Endothelial cell of umbilical vein (primary cell): ENCODE results near the gene TMEM126A. TPM values are rescaled to one million over a fixed set of nuclear protein-coding genes. Genes with fewer than 3 reads are reported as not detected.

Source experiments
- BruUV-seq: library from RNA; stranded (reverse); fragments of 400-500 nt; replicated peaks from 2 replicates; lab custom pipeline; 2021; lab: Mats Ljungman, UMichigan
- CTCF ChIA-PET: fragments of 300-600, 350-600 bp; sonication (Branson Sonifier 250); formaldehyde crosslinking; loops from one replicate; lab custom pipeline; 2021; ENCODE audit warnings: antibody characterized with exemption, inconsistent platforms; lab: Charles Lee
- POLR2A ChIA-PET: fragments of 300-600, 350-600 bp; sonication (Branson Sonifier 250); formaldehyde crosslinking; loops from one replicate; lab custom pipeline; 2021; ENCODE audit warnings: antibody characterized with exemption, inconsistent platforms; lab: Charles Lee
- DNase-seq: peaks from one replicate; pipeline ENCODE4 v3.0.0-alpha.2; 2011; ENCODE audit warnings: low read depth, low spot score
- FAIRE-seq: peaks from 2 replicates; lab custom pipeline; 2011; peaks lifted over from hg19 to GRCh38; lab: Jason Lieb, UNC
- H2AFZ ChIP-seq: 2 replicates; pipeline ENCODE4 v1.6.0; 2012; ENCODE audit warnings: low read depth, low read length, control low read depth, inconsistent platforms
- H3K27ac ChIP-seq: 2 replicates; pipeline ENCODE4 v1.5.1; 2011; ENCODE audit warnings: low read depth, mild to moderate bottlenecking, control low read depth, low read length, moderate library complexity; ENCODE audit not compliant: insufficient read depth
- H3K27me3 ChIP-seq, 2 experiments: 2 replicates each; pipeline versions ENCODE4 v1.6.0 to v1.6.1; 2011; ENCODE audit warnings: low read length in 2 of 2, mixed read lengths in 1 of 2; ENCODE audit not compliant: control insufficient read depth in 2 of 2, insufficient read depth in 2 of 2
- H3K36me3 ChIP-seq, 2 experiments: 2 replicates in 1 of 2; 3 replicates in 1 of 2; pipeline ENCODE4 v1.5.1; 2011; ENCODE audit warnings: low read length in 2 of 2, mild to moderate bottlenecking in 1 of 2, moderate library complexity in 1 of 2; ENCODE audit not compliant: control insufficient read depth in 2 of 2, insufficient read depth in 2 of 2; ENCODE audit errors: extremely low read depth in 1 of 2
- H3K4me1 ChIP-seq: 3 replicates; pipeline ENCODE4 v1.5.1; 2011; ENCODE audit warnings: mild to moderate bottlenecking, low read length; ENCODE audit not compliant: control insufficient read depth, insufficient read depth; ENCODE audit errors: extremely low read depth
- H3K4me2 ChIP-seq: 2 replicates; pipeline ENCODE4 v1.6.1; 2011; ENCODE audit warnings: low read length, control low read depth, mixed read lengths; ENCODE audit not compliant: insufficient read depth
- H3K4me3 ChIP-seq, 3 experiments: fragments of 200-600 bp in 1 of 3; sonication (generic), shearing (Covaris generic) in 1 of 3; replicated peaks in 1 of 3; 2 replicates each; pipeline ENCODE4 v1.5.1; 2011 to 2016; ENCODE audit warnings: control low read depth in 3 of 3, low read length in 3 of 3, mild to moderate bottlenecking in 2 of 3, inconsistent platforms in 1 of 3, low read depth in 1 of 3, moderate library complexity in 1 of 3; ENCODE audit not compliant: insufficient read depth in 1 of 3
- H3K79me2 ChIP-seq: 2 replicates; pipeline ENCODE4 v1.6.0; 2012; ENCODE audit warnings: low read length, inconsistent platforms; ENCODE audit not compliant: control insufficient read depth, insufficient read depth
- H3K9ac ChIP-seq: replicated peaks from 2 replicates; pipeline ENCODE3; 2011; ENCODE audit warnings: low read length, control low read depth; ENCODE audit not compliant: insufficient read depth; ENCODE audit errors: extremely low read depth
- H3K9me1 ChIP-seq: replicated peaks from 3 replicates; pipeline ENCODE4 v1.6.0; 2011; ENCODE audit warnings: mild to moderate bottlenecking, low read length; ENCODE audit not compliant: control insufficient read depth, insufficient read depth; ENCODE audit errors: extremely low read depth
- H3K9me3 ChIP-seq: replicated peaks from 2 replicates; pipeline ENCODE4 v1.5.1; 2012; ENCODE audit warnings: low read length, inconsistent platforms; ENCODE audit not compliant: control insufficient read depth, insufficient read depth
- H4K20me1 ChIP-seq: replicated peaks from 2 replicates; pipeline ENCODE3; 2011; ENCODE audit warnings: mild to moderate bottlenecking, low read length; ENCODE audit not compliant: control insufficient read depth, insufficient read depth; ENCODE audit errors: extremely low read depth
- CTCF ChIP-seq, 2 donors: IDR thresholded peaks; 1 replicate in 1 of 2; 2 replicates in 1 of 2; pipeline ENCODE4 v1.5.1; 2011; ENCODE audit warnings: low read length in 2 of 2, mild to moderate bottlenecking in 2 of 2, moderate library complexity in 2 of 2, control low read depth in 1 of 2, inconsistent platforms in 1 of 2, low read depth in 1 of 2; ENCODE audit not compliant: insufficient read depth in 1 of 2; ENCODE audit errors: extremely low read depth in 1 of 2
- EZH2 ChIP-seq: IDR thresholded peaks from 2 replicates; pipeline ENCODE4 v1.6.1; 2012; ENCODE audit warnings: borderline replicate concordance, low read depth, mild to moderate bottlenecking, moderate library complexity, low read length, inconsistent platforms; ENCODE audit not compliant: severe bottlenecking
- FOS ChIP-seq: IDR thresholded peaks from 2 replicates; pipeline ENCODE4 v1.6.1; 2011; ENCODE audit warnings: mild to moderate bottlenecking, low read length, moderate library complexity, borderline replicate concordance; ENCODE audit not compliant: insufficient read depth
- GATA2 ChIP-seq: IDR thresholded peaks from 2 replicates; pipeline ENCODE4 v1.7.0; 2011; ENCODE audit warnings: low read depth, mild to moderate bottlenecking, moderate library complexity, mixed read lengths, low read length; ENCODE audit not compliant: insufficient read length, insufficient read depth
- JUN ChIP-seq: IDR thresholded peaks from 2 replicates; pipeline ENCODE4 v1.6.1; 2011; ENCODE audit warnings: borderline replicate concordance, low read depth; ENCODE audit not compliant: insufficient read length, insufficient read depth
- MAX ChIP-seq: IDR thresholded peaks from 2 replicates; pipeline ENCODE4 v1.6.1; 2011; ENCODE audit not compliant: insufficient read depth, insufficient read length
- MYC ChIP-seq: IDR thresholded peaks from one replicate; pipeline ENCODE4 v1.6.1; 2011; ENCODE audit warnings: mild to moderate bottlenecking, low read depth, low read length
- POLR2A ChIP-seq: IDR thresholded peaks from 2 replicates; pipeline ENCODE4 v1.6.1; 2012; ENCODE audit warnings: low read depth, mild to moderate bottlenecking, control low read depth, low read length
- POLR2AphosphoS5 ChIP-seq: IDR thresholded peaks from 2 replicates; pipeline ENCODE4 v1.6.1; 2012; ENCODE audit warnings: low read depth, mild to moderate bottlenecking, control low read depth, low read length, moderate library complexity; ENCODE audit not compliant: insufficient read depth
- dilution Hi-C: fragments of 300-500 bp; cut with MboI; formaldehyde crosslinking; loops from one replicate; pipeline ENCODE4 v1.15.0; 2019; ENCODE audit warnings: low sequenced_read_pairs; ENCODE audit not compliant: extremely low pct_ligation_motif_present
- intact Hi-C: fragments of 100-400 bp; cut with micrococcal nuclease; formaldehyde crosslinking; loops from one replicate; pipeline ENCODE4 v1.10.0; 2022
- polyA plus RNA-seq, 4 experiments: library from polyadenylated mRNA; depleted of rRNA in 3 of 4; stranded (reverse) in 3 of 4; unstranded in 1 of 4; fragments of >200 nt; gene quantifications; 2 replicates each; pipeline versions ENCODE4 v1.2.1 to v1.2.3, GENCODE V29; 2011 to 2012; ENCODE audit warnings: missing spikeins in 1 of 4
- total RNA-seq: library from RNA; stranded (reverse); gene quantifications from 2 replicates; pipeline ENCODE4 v1.2.3, GENCODE V29; 2021

The TMEM126A gene
- total and polyA plus RNA-seq, 2 donors (not counting 3 experiments of a cell fraction or from before 2014, with no cell fraction given): 35.3 to 45.8 TPM

GRCh38 chr11:85665733-85666132 lies 18.0 kb downstream of the TMEM126A start:
- Histone ChIP-seq H3K9me1 (no peaks in the 10 kb centered on the region), H3K27me3 (no peaks in the 10 kb centered on the region), H3K4me1 (peaks cover 19% of the 10 kb centered on the region), H2AFZ (peak overlapping the region; percentile 72), H3K4me3 (no peak overlapping the region), H4K20me1 (peaks cover 13% of the 10 kb centered on the region), H3K9me3 (no peaks in the 10 kb centered on the region), H3K27ac (no peak overlapping the region), H3K9ac (no peak overlapping the region), H3K36me3 (peaks cover 0 to 3% of the 10 kb centered on the region in 2 experiments), H3K4me2 (peak overlapping the region; percentile 98), H3K79me2 (peaks cover 39% of the 10 kb centered on the region)
- no peak for FAIRE-seq
- DNase-seq: no peak
- ChIA-PET CTCF (no interaction called here), POLR2A (no interaction called here)
- no TSS peak for BruUV-seq
- TF ChIP-seq MAX: no peak
- no peak for TF ChIP-seq MYC
- TF ChIP-seq EZH2: no peak
- no peak for TF ChIP-seq POLR2AphosphoS5
- no peak for TF ChIP-seq CTCF (IDR thresholded peaks at IDR 0.05; ENCODE audit: extremely low read depth in 1 of 2, insufficient read depth in 1 of 2, low read depth in 1 of 2, low read length in 2 of 2)
- TF ChIP-seq JUN: no peak
- no peak for TF ChIP-seq POLR2A
- TF ChIP-seq GATA2: no peak
- no peak for TF ChIP-seq FOS
- intact Hi-C loops: loop anchor here (1.0 to 10.0 kb wide), 4 partner anchors 17 to 629 kb away; partner anchors contain the start of gene PICALM
- dilution Hi-C loops: no loop called here
